GM23248 (cell line): Measurements from ENCODE around the gene ADGRL3. TPM values are rescaled to one million over a fixed set of nuclear protein-coding genes. Genes with fewer than 3 reads are reported as not detected.

Experiments
- DNase-seq: peaks from one replicate; pipeline ENCODE4 v3.0.0-alpha.2; 2015
- H2AFZ ChIP-seq: fragments of 200-600 bp; sonication (generic); 2 replicates; pipeline ENCODE4 v1.6.1; 2016; ENCODE audit warnings: antibody characterized with exemption
- H3F3A ChIP-seq: fragments of 200-600 bp; sonication (generic); 2 replicates; pipeline ENCODE4 v1.6.1; 2016; ENCODE audit warnings: mild to moderate bottlenecking, antibody characterized with exemption, mixed run types; ENCODE audit not compliant: insufficient read depth
- H3K27ac ChIP-seq: fragments of 200-600 bp; sonication (generic); 2 replicates; pipeline ENCODE4 v1.5.1; 2016; ENCODE audit warnings: mild to moderate bottlenecking
- H3K27me3 ChIP-seq: fragments of 200-600 bp; sonication (generic); replicated peaks from 2 replicates; pipeline ENCODE4 v1.6.1; 2016; ENCODE audit warnings: mild to moderate bottlenecking; ENCODE audit not compliant: insufficient read depth
- H3K36me3 ChIP-seq: fragments of 200-600 bp; sonication (generic); 2 replicates; pipeline ENCODE4 v1.6.1; 2016; ENCODE audit warnings: low read depth, mild to moderate bottlenecking
- H3K4me1 ChIP-seq: fragments of 200-600 bp; sonication (generic); 2 replicates; pipeline ENCODE4 v1.6.1; 2016; ENCODE audit warnings: mild to moderate bottlenecking; ENCODE audit not compliant: insufficient read depth
- H3K4me2 ChIP-seq: fragments of 200-600 bp; sonication (generic); one replicate; pipeline ENCODE4 v1.6.1; 2016; ENCODE audit warnings: mild to moderate bottlenecking; ENCODE audit not compliant: unreplicated experiment
- H3K4me3 ChIP-seq: fragments of 200-600 bp; sonication (generic); 2 replicates; pipeline ENCODE4 v1.5.1; 2016; ENCODE audit warnings: mild to moderate bottlenecking
- H3K79me2 ChIP-seq: fragments of 200-600 bp; sonication (generic); 2 replicates; pipeline ENCODE4 v1.6.1; 2016; ENCODE audit warnings: mild to moderate bottlenecking; ENCODE audit not compliant: insufficient read depth
- H3K9ac ChIP-seq: fragments of 200-600 bp; sonication (generic); 2 replicates; pipeline ENCODE4 v1.6.1; 2016; ENCODE audit warnings: mild to moderate bottlenecking
- H3K9me2 ChIP-seq: fragments of 200-600 bp; sonication (generic); 2 replicates; pipeline ENCODE4 v1.6.1; 2016; ENCODE audit warnings: mixed run types, mild to moderate bottlenecking, moderate library complexity; ENCODE audit not compliant: insufficient read depth
- H3K9me3 ChIP-seq: fragments of 200-600 bp; sonication (generic); one replicate; pipeline ENCODE4 v1.6.1; 2017; ENCODE audit warnings: low read depth
- H4K20me1 ChIP-seq: fragments of 200-600 bp; sonication (generic); 2 replicates; pipeline ENCODE4 v1.6.0; 2016; ENCODE audit not compliant: insufficient read depth
- EZH2 ChIP-seq: fragments of 200-600 bp; sonication (generic); IDR thresholded peaks from 2 replicates; pipeline ENCODE4 v1.6.1; 2018; ENCODE audit warnings: antibody characterized with exemption, mild to moderate bottlenecking; ENCODE audit not compliant: insufficient read depth, poor library complexity, severe bottlenecking
- EZH2phosphoT487 ChIP-seq: fragments of 200-600 bp; sonication (generic); IDR thresholded peaks from 2 replicates; pipeline ENCODE4 v1.6.1; 2018; ENCODE audit warnings: antibody characterized with exemption, moderate library complexity, mild to moderate bottlenecking, low read depth; ENCODE audit not compliant: insufficient read depth
- WGBS, 2 experiments: methylation state at CpG; one replicate each; pipeline ENCODE4 v1.1.6; 2015 to 2017; ENCODE audit warnings: low lambda C conversion rate in 2 of 2, low coverage in 1 of 2; ENCODE audit errors: missing lambda C conversion rate in 2 of 2; 5-methylcytosine and 5-hydroxymethylcytosine counted together
- in situ Hi-C: fragments of 300-500 bp; cut with MboI; formaldehyde crosslinking; loops from 2 replicates; pipeline ENCODE4 v1.15.0; 2020
- polyA plus RNA-seq: library from polyadenylated mRNA; unstranded; fragments of >200 nt; fragmentation: Nextera tagmentation; extraction: Ambion mirVana; gene quantifications from 2 replicates; pipeline ENCODE4 v1.2.1, GENCODE V29; 2016
- total RNA-seq: library from RNA; depleted of rRNA; stranded (reverse); fragments of >200 nt; shearing (Covaris generic); gene quantifications from 2 replicates; pipeline ENCODE4 v1.2.3, GENCODE V29; 2014

The ADGRL3 gene
- total and polyA plus RNA-seq, 2 experiments from 2014 or later: not detected

- in situ Hi-C loops: no loop called here
- no peaks in the 10 kb centered on the region for H3K27me3 ChIP-seq
- no peaks in the 10 kb centered on the region for H3K36me3 ChIP-seq
- no peaks in the 10 kb centered on the region for H3K9me2 ChIP-seq
- H2AFZ ChIP-seq: no peak overlapping the region
- peaks cover 3% of the 10 kb centered on the region for H3K9me3 ChIP-seq
- H3F3A ChIP-seq: no peaks in the 10 kb centered on the region
- no peaks in the 10 kb centered on the region for H4K20me1 ChIP-seq
- H3K4me3 ChIP-seq: no peak overlapping the region
- no peak for DNase-seq
- H3K4me2 ChIP-seq: no peak overlapping the region
- no peaks in the 10 kb centered on the region for H3K4me1 ChIP-seq
- TF ChIP-seq EZH2phosphoT487: no peak
- no peak for TF ChIP-seq EZH2
- H3K9ac ChIP-seq: no peak overlapping the region
- WGBS, 2 experiments: 8 to 29% methylated on average over 2 of the region's 2 CpGs
- no peak overlapping the region for H3K27ac ChIP-seq
- no peaks in the 10 kb centered on the region for H3K79me2 ChIP-seq
Measured at GRCh38 chr4:61300266-61300844, 100.2 kb downstream of the ADGRL3 start.

GRCh38 chr4:61301271-61301670 lies 101.1 kb downstream of the ADGRL3 start:
- Histone ChIP-seq H3K4me2 (no peak overlapping the region), H3K27me3 (no peaks in the 10 kb centered on the region), H3K9ac (no peak overlapping the region), H3K36me3 (no peaks in the 10 kb centered on the region), H3K27ac (no peak overlapping the region), H2AFZ (no peak overlapping the region), H3K4me1 (no peaks in the 10 kb centered on the region), H4K20me1 (no peaks in the 10 kb centered on the region), H3K4me3 (no peak overlapping the region), H3K9me2 (no peaks in the 10 kb centered on the region), H3F3A (no peaks in the 10 kb centered on the region), H3K79me2 (no peaks in the 10 kb centered on the region), H3K9me3 (peaks cover 3% of the 10 kb centered on the region)
- no peak for DNase-seq
- WGBS, 2 experiments: 13 to 19% methylated on average over 3 of the region's 3 CpGs
- in situ Hi-C loops: no loop called here
- no peak for TF ChIP-seq EZH2
- no peak for TF ChIP-seq EZH2phosphoT487

GRCh38 chr4:61308033-61308432 lies 107.9 kb downstream of the ADGRL3 start:
- Histone ChIP-seq H3K27me3 (no peaks in the 10 kb centered on the region), H3K9me3 (no peaks in the 10 kb centered on the region), H3K4me3 (no peak overlapping the region), H3K4me2 (no peak overlapping the region), H4K20me1 (no peaks in the 10 kb centered on the region), H3K79me2 (no peaks in the 10 kb centered on the region), H3K9ac (no peak overlapping the region), H3K9me2 (no peaks in the 10 kb centered on the region), H3F3A (no peaks in the 10 kb centered on the region), H3K27ac (no peak overlapping the region), H3K4me1 (no peaks in the 10 kb centered on the region), H3K36me3 (no peaks in the 10 kb centered on the region), H2AFZ (no peak overlapping the region)
- no peak for DNase-seq
- in situ Hi-C loops: no loop called here
- TF ChIP-seq EZH2phosphoT487 (no peak), EZH2 (no peak)
- 44% methylated on average over 2 of the region's 2 CpGs for WGBS, 2 experiments

- Histone ChIP-seq H4K20me1 (no peaks in the 10 kb centered on the region), H3K9me2 (no peaks in the 10 kb centered on the region), H3K4me3 (no peak overlapping the region), H3K4me1 (no peaks in the 10 kb centered on the region), H3F3A (no peaks in the 10 kb centered on the region), H3K27me3 (no peaks in the 10 kb centered on the region), H3K4me2 (no peak overlapping the region), H3K79me2 (no peaks in the 10 kb centered on the region), H2AFZ (no peak overlapping the region), H3K9ac (no peak overlapping the region), H3K9me3 (no peaks in the 10 kb centered on the region), H3K27ac (no peak overlapping the region), H3K36me3 (no peaks in the 10 kb centered on the region)
- in situ Hi-C loops: no loop called here
- no peak for DNase-seq
- TF ChIP-seq EZH2 (no peak), EZH2phosphoT487 (no peak)
- 7 to 13% methylated on average over 1 of the region's 1 CpG for WGBS, 2 experiments
Measured at GRCh38 chr4:61309616-61310015, 109.5 kb downstream of the ADGRL3 start.

GRCh38 chr4:61312526-61312925 lies 112.4 kb downstream of the ADGRL3 start:
- in situ Hi-C loops: no loop called here
- Histone ChIP-seq H3K9me3 (no peaks in the 10 kb centered on the region), H3K27me3 (no peaks in the 10 kb centered on the region), H3F3A (no peaks in the 10 kb centered on the region), H3K4me2 (no peak overlapping the region), H2AFZ (no peak overlapping the region), H3K9me2 (no peaks in the 10 kb centered on the region), H3K9ac (no peak overlapping the region), H4K20me1 (no peaks in the 10 kb centered on the region), H3K79me2 (no peaks in the 10 kb centered on the region), H3K27ac (no peak overlapping the region), H3K4me3 (no peak overlapping the region), H3K36me3 (no peaks in the 10 kb centered on the region), H3K4me1 (no peaks in the 10 kb centered on the region)
- TF ChIP-seq EZH2: no peak
- TF ChIP-seq EZH2phosphoT487: no peak
- no peak for DNase-seq
- 35 to 53% methylated on average over 1 of the region's 1 CpG for WGBS, 2 experiments
